ENCODE results near the gene GRID1. TPM values are rescaled to one million over a fixed set of nuclear protein-coding genes. Genes with fewer than 3 reads are reported as not detected.

Gene GRID1
- total RNA-seq, 2 donors from 2014 or later: 0.37 to 0.67 TPM

GRCh38 chr10:86190291-86190690 is 176.3 kb downstream of the GRID1 start:
- Histone ChIP-seq H3K4me1 (no peaks in the 10 kb centered on the region), H3K9me3 (no peaks in the 10 kb centered on the region), H3K27ac (no peak overlapping the region), H3K27me3 (no peaks in the 10 kb centered on the region), H3K4me3 (no peak overlapping the region), H3K36me3 (no peaks in the 10 kb centered on the region)
- TF ChIP-seq CTCF (IDR thresholded peaks at IDR 0.05): no peak
- DNase-seq (ENCODE audit: low spot score): no peak

DNA sequence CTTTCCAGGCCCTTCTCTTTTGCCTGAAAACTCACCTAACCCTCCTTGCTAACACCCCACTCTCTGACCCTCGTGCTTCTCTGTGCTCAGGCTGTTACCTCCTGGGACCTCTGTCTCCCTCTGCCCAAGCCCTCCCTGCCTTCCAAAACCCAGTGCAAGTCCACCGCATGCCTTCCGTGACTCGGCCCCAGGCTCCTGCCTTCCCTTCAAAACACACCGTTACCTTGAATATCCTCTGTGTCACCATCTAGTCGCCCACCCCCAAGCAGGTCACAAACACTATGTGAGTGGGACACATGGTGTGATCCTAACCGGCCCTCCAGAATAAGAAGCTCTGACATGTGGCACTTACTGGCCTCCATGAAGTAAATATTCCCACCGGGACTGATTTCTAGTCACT is 176.7 kb downstream of the GRID1 start:
- H3K9me3 ChIP-seq: no peaks in the 10 kb centered on the region
- H3K4me3 ChIP-seq: no peak overlapping the region
- H3K27me3 ChIP-seq: no peaks in the 10 kb centered on the region
- no peaks in the 10 kb centered on the region for H3K4me1 ChIP-seq
- no peak for DNase-seq (ENCODE audit: low spot score)
- no peak for TF ChIP-seq CTCF (IDR thresholded peaks at IDR 0.05)
- H3K27ac ChIP-seq: no peak overlapping the region
- no peaks in the 10 kb centered on the region for H3K36me3 ChIP-seq

GRCh38 chr10:86188796-86189558 is 177.6 kb downstream of the GRID1 start:
- no peak overlapping the region for H3K4me3 ChIP-seq
- no peak for TF ChIP-seq CTCF (IDR thresholded peaks at IDR 0.05)
- H3K4me1 ChIP-seq: no peaks in the 10 kb centered on the region
- no peak overlapping the region for H3K27ac ChIP-seq
- H3K27me3 ChIP-seq: no peaks in the 10 kb centered on the region
- DNase-seq (ENCODE audit: low spot score): no peak
- H3K36me3 ChIP-seq: no peaks in the 10 kb centered on the region
- H3K9me3 ChIP-seq: no peaks in the 10 kb centered on the region

DNA sequence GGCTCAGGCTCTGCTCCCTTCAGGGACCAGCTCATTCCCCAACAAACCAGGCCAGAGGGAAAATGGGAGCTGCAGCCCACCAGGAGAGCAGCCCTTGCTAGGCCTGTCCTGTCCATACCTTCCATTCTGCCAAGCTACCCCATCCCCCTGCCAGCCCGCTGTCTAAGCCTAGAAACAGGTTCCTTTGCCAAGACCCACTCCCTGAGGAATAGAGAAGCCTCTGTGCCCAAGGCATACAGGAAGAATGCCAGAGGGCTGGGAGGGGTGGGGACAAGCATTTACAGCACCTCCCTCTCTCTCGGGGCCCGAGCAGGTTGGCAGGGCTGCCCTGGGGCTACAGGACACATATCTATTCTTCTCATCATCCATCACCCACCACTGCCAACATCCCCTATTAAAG is 178.3 kb downstream of the GRID1 start:
- no peak for DNase-seq (ENCODE audit: low spot score)
- Histone ChIP-seq H3K36me3 (no peaks in the 10 kb centered on the region), H3K27me3 (no peaks in the 10 kb centered on the region), H3K9me3 (no peaks in the 10 kb centered on the region), H3K27ac (no peak overlapping the region), H3K4me1 (no peaks in the 10 kb centered on the region), H3K4me3 (no peak overlapping the region)
- no peak for TF ChIP-seq CTCF (IDR thresholded peaks at IDR 0.05)

- no peaks in the 10 kb centered on the region for H3K9me3 ChIP-seq
- DNase-seq (ENCODE audit: low spot score): no peak
- H3K27ac ChIP-seq: no peak overlapping the region
- H3K4me1 ChIP-seq: no peaks in the 10 kb centered on the region
- TF ChIP-seq CTCF (IDR thresholded peaks at IDR 0.05): no peak
- H3K36me3 ChIP-seq: no peaks in the 10 kb centered on the region
- no peak overlapping the region for H3K4me3 ChIP-seq
- no peaks in the 10 kb centered on the region for H3K27me3 ChIP-seq
Observed at GRCh38 chr10:86187499-86188239, 178.9 kb downstream of the GRID1 start.
